ENCODE data around the gene RHD.
"Not testable (repeated sequence)": the region's sequence is repeated elsewhere in the genome, so short reads cannot be mapped to it uniquely, and the experiment has no call there.

Gene RHD

DNA sequence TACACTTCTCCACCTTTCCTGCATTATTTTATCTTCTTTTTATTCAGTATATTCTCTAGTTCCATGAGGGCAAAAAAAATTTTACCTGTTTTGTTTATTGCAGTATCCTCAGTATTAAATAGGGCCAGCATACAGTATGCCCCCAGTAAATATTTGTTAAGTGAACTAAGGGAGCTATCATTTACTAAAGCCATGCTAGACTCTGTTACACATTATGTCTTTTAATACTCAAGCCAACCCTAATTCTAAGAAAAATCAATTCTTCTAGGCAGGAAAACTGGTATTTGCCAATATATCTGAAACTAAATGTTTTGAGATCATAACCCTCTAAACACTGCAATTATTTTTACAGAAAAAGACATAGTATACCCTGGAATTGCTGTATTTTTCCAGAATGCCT is 84.1 kb downstream of the RHD start:
- DNase-seq (ENCODE audit: low spot score): no peak

DNA sequence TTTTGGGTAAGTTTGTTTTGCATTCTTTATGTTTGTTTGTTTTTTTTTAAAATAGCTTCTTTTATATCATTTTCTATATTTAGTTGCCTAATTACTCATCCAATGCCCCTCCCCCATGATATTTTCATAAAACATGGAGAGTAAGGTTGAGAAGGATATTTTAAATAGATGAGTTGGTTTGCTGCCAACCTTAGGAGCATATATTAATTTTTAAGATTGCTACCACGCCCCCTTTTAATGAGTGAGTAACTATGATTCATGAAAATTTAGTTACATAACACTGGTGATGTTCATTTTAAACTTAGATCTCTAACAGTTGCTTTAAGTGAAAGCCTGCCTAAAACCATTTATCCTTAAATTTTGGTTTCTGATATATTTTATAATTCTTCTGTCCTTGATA is 84.5 kb downstream of the RHD start:
- DNase-seq (ENCODE audit: low spot score): peak; percentile 67

DNA sequence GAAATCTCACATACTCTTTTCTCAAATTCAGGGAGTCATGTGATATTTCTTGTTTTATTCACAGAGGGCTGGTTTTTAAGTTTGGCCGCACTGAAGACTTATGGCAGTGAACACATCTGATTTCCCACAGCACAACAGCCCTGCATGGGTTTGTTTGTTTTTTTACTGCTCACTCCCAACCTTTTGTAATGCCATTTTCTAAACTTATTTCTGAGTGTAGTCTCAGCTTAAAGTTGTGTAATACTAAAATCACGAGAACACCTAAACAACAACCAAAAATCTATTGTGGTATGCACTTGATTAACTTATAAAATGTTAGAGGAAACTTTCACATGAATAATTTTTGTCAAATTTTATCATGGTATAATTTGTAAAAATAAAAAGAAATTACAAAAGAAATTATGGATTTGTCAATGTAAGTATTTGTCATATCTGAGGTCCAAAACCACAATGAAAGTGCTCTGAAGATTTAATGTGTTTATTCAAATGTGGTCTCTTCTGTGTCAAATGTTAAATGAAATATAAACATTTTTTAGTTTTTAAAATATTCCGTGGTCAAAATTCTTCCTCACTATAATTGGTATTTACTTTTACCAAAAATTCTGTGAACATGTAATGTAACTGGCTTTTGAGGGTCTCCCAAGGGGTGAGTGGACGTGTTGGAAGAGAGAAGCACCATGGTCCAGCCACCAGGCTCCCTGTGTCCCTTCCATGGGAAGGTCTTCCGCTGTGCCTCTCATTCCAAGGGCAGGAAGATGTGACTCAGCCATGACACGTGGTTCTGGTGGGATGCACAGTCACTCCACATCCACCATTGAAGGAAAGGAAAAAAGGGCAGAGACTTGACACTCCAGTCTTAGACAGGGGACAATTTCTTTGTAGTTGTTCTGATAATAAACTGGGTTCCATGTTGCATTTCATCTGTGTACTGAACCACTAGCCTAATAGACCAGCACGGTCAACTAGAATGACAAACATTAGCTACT is 88.6 kb downstream of the RHD start:
- DNase-seq (ENCODE audit: low spot score): no peak

DNA sequence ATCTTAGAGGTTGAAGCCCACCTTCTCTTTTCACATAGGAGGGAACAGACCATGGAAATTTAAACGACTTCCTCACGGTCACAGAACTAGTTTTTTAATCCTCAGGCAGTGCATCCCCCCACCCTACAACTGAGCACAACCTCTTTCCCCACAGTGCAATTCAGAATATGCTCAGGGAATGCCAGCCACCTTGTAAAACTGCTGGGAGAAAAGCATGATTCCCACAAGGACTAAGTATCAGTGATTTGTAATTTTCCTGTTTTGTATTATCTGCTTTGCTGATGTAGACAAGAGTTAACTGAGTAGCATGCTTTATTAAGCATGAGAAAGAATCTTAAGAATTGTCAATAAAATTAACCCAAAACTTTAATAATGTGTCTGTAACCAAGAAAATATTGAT is 89.6 kb downstream of the RHD start:
- no peak for DNase-seq (ENCODE audit: low spot score)

DNA sequence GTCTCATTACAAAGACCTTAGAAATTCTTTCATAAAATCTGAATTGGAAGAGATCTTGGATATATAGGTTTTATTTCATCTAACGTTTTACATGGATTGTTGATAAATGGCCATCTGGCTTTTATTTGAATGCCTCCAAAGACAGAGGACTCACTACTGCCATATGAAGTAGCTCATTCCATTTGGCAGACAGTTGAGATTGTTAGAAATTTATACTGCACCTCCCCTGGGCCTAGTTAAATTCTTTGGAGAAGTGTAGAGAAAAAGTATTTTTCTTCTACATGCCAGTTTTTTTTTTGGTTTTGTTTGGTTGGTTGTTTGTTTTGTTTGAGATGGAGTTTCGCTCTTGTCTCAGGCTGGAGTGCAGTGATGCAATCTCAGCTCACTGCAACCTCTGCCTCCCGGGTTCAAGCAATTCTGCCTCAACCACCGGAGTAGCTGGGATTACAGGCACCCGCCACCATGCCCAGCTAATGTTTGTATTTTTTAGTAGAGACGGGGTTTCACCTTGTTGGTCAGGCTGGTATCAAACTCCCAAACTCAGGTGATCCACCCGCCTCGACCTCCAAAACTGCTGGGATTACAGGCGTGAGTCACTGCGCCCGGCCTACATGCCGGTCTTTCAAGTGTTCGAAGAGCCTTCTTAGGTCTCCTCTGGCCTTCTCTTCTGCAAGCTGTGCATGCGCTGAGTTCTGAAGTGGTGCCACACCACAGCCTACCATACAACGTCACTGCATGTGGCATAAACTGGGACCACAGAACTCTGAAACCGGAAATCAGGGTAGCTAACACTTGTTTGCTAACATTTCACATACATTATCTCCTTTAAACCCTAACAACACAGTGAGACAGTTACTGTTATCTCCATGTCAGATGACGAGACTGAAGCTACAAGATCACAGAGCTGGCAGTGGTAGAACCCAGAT is 90.6 kb downstream of the RHD start:
- DNase-seq (ENCODE audit: low spot score): not testable (repeated sequence)

DNA sequence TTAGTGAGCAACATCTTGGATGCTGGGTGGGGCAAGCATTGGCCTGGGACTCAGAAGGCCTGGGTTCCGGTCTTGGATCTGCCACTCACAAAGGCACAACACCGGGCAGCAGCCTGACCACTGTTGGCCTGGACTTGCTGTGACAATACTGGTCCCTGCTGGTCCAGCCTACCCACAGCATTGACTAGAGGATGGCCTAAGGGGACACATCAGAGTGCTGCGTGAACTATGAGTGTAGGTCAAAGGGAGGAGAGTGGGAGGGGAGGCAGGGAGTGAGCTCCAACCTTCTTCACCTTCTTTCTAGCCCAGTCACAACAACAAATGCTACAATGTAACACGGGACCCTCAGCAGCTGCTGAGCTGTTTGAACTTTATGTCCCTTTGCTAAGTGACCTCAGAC is 96.9 kb downstream of the RHD start:
- no peak for DNase-seq (ENCODE audit: low spot score)

DNA sequence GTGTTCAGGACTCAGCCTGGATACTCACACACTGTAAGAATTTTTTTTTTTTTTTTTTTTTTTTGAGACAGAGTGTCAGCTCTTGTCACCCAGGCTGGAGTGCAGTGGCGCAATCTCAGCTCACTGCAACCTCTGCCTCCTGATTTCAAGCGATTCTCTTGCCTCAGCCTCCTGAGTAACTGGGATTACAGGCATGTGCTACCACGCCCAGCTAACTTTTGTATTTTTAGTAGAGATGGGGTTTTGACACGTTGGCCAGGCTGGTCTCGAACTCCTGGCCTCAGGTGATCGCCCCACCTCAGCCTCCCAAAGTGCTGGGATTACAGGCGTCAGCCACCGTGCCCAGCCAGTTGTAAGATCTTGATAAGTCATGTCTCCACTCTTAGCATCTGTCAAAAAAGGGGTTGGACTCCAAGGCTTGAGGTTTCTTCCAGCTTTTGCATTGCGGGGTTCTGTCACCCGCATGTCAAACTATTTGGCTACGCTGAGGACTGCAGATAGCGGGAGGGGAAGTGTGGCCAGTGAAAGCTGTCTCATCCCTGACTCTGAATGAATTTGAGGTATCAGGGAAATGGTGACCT is 97.5 kb downstream of the RHD start:
- not testable (repeated sequence) for DNase-seq (ENCODE audit: low spot score)

DNA sequence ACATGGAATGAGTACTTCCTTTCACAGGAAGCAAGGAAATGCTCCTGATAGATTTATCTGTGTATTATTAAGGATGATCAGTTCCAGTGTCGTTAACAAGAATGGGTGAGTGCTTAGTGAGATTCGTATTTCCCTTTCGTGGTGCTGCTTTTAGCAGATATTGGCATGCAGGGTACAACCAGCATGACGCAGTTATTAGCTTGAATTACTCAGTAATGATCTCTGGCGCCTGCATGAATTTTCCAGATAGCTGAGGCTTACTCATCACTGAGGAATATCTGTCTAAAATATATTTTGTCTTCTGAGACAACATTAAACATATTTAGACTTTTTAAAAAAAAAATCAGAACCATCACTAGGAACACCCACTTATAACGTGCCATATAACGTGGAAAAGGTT is 99.4 kb downstream of the RHD start:
- not testable (repeated sequence) for DNase-seq (ENCODE audit: low spot score)

DNA sequence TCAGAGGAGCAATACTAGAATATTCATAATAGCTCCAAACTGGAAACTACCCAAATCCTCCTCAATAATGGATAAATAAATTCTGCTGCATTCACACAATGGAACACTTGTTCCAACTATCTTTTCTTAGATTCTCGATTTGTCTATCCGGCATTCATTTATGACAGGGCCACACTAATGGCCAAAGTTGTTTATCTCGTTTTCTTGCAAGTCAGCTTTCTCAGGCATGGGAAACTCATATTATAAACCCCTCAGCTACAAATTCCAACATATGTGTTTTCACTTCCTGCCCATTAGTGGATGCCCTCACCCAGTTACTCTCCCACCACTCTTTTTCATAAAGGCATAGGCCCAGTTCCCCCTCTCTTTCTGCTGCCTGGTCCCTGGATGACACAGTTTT is 106.1 kb downstream of the RHD start:
- not testable (repeated sequence) for DNase-seq (ENCODE audit: low spot score)
